HG03378 (cell line): ENCODE measurements around the gene TNS4.
A peak's percentile ranks its signal among the peaks of the same experiment; 100 is the strongest.
"Not testable (repeated sequence)": the region's sequence is repeated elsewhere in the genome, so short reads cannot be mapped to it uniquely, and the experiment has no call there.

Source experiments
- ATAC-seq: cut with Tn5 transposase; IDR thresholded peaks from one replicate; pipeline ENCODE4 v1.9.1; 2021; ENCODE audit warnings: mild to moderate bottlenecking, moderate library complexity; ENCODE audit not compliant: unreplicated experiment

Gene TNS4, protein sequence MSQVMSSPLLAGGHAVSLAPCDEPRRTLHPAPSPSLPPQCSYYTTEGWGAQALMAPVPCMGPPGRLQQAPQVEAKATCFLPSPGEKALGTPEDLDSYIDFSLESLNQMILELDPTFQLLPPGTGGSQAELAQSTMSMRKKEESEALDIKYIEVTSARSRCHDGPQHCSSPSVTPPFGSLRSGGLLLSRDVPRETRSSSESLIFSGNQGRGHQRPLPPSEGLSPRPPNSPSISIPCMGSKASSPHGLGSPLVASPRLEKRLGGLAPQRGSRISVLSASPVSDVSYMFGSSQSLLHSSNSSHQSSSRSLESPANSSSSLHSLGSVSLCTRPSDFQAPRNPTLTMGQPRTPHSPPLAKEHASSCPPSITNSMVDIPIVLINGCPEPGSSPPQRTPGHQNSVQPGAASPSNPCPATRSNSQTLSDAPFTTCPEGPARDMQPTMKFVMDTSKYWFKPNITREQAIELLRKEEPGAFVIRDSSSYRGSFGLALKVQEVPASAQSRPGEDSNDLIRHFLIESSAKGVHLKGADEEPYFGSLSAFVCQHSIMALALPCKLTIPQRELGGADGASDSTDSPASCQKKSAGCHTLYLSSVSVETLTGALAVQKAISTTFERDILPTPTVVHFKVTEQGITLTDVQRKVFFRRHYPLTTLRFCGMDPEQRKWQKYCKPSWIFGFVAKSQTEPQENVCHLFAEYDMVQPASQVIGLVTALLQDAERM

DNA sequence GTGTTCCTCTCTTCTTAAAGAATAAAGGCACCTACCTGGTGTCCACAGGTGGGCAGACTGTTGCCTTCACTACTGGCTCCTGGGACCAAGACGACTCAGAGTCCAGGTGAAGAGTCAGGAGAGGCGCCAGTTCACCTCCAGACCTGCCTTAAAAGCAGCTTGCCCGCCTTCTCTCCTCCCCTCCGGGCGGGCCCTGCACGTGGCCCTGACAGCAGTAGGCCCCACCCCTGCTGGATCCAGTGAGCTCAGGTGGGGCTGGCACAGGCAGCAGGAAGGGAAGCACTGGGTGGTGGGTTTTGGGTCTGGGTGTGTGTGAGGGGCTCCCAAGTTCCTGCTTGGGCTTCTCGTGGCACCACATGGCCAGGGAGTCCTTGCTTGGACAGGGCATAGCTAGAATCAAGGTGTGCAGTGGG is at the start of gene TNS4:
TSS of gene TNS4 (minus strand) at position 125 of the 413 bp plus-strand sequence. CDS start 5,198 bp downstream, outside the sequence.
- ATAC-seq = no peak

GRCh38 chr17:40550608-40551007 is 49.2 kb upstream of the TNS4 start:
- no peak for ATAC-seq

DNA sequence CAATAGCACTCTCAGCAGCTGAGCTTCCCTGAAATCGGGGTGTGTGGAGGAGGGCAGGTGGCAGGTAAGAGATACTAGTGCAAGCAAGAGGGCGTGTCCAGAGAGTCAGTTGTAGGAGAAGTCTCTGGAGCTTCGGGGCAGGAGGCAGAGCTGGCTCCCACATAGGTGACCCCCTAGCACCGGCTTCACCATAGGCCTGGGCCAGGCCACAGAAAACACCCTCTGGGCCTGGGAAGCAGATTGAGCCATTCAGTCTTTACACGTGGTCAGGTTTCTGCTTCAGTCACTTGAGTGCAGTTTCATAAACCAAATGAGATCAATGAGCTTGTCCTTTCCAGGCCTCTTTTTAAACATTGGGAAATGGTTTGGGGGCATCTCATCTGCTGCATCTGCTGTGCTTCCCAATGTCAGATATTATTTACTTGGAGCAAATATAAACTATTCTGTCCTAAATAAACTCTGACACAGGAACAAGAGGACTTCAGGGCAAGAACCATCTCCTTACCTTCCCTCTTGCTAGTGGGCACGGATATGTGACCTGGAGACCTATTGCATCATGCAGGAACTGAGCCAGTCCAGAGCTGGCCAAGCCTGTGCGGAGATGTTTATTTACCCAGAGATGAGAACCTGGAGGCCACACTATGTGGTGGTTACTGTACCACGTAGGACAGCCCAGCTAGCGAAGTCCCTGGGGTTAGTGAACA is 47.7 kb upstream of the TNS4 start:
- ATAC-seq = no peak

GRCh38 chr17:40548491-40548981 is 47.1 kb upstream of the TNS4 start:
- ATAC-seq = no peak

DNA sequence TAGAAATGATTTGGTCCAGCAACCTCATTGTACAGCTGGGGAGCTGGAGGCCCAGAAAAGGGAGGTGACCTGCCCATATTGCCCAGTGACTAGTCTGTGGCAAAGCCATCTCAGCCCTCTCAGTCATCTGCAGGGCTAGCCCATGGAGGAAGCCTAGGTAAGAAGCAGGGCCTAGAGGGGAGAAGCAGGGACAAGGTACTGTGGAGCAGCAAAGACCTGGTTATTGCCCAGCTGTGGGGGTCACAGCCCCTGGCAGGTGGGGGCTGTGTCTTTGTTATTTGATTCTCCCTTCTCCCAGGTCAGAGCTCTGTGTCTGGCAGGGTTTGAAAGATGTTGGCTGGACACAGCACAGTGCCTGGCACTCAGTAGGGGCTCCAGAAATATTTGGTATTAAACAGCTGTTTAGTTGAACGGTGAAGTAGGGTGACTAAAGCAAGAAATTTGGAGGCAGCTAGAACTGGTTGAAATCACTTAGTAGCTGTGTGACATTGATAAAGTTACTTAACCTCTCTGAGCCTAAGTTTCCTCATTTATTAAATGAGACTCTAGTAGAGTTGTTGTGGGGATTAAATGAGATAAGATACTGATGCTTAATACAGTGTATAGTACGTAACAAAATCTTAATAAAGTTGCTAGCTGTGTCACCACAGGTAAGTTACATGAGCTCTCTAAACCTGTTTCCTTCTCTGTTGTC is 46.5 kb upstream of the TNS4 start:
- ATAC-seq = no peak

DNA sequence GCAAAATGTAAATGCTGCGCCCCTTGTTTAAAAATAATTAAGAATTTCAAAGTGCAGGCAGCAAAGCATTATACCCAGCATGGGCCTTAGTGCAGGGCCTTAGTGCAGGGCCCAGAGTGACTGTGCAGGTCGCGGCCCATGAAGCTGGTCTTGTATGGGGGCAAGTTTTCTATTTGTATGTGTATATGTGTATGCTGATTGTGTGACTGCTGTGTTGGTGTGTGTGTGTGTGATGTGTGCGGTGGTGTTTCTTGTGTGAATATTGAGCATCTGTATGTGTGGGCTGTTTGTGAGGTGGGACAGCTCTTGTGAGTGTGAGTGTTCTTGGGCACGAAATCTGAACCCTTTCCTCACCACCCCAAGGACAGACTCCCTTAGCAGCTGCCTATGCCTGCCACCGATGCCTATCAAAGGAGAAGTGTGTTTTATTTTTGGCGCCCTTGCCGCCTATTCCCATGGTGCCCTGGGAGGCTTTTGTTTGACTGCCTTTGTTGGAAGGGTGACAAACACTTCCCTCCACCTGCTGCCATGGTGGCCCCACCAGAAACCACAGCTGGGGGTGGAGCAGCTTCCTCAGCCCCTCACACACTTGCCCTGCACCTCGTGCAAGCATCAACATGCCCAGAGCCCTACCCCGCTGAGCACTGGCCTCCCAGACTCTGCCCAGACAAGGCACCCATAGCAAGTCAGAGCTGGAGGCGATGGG is 45.8 kb upstream of the TNS4 start:
- ATAC-seq = no peak

GRCh38 chr17:40546497-40546896 is 45.1 kb upstream of the TNS4 start:
- not testable (repeated sequence) for ATAC-seq

GRCh38 chr17:40545660-40546059 is 44.2 kb upstream of the TNS4 start:
- no peak for ATAC-seq

GRCh38 chr17:40542558-40543411 is 41.4 kb upstream of the TNS4 start:
- ATAC-seq = peak; percentile 51

- no peak for ATAC-seq
Observed at GRCh38 chr17:40541873-40542557, 40.6 kb upstream of the TNS4 start.

DNA sequence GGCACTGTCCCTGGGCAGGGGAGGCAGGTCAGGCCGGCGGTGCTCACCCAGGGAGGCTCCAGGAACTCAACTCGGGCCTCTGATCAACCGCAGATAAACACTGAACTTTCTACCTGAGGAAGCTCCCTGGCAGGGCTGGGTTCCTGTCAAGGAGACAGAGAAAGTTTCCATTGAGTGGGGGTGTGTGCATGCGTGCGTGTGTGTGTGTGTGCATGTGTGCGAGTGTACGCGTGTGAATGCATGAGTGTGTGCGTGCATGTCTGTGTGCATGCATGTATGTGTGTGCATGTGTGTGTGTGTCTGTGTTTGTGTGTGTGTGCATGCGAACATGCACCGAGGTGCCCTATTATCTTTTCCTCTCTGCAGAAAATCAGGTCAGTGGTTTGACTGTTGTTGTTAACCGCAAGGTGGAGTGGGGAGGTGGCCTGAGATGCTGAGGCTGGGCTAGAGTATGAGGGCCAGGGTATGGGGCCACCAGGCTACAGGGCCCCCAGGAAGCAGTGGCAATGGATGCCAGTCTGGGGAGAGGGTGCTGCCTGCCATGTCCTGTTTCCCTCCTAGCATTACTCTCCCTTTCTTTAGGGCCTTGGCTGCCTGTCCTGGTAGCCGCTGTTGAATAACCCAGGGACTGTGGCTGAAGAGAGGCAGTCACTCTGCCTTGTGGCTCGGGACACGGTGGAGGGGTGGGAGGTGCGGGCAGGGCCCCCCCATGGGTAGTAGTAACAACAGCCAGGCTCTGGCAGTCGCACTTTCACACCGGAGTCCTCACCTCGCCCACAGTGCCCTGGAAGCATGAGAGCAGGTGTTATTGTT is 39.8 kb upstream of the TNS4 start:
- no peak for ATAC-seq

GRCh38 chr17:40540448-40540847 is 39.0 kb upstream of the TNS4 start:
- ATAC-seq = no peak

DNA sequence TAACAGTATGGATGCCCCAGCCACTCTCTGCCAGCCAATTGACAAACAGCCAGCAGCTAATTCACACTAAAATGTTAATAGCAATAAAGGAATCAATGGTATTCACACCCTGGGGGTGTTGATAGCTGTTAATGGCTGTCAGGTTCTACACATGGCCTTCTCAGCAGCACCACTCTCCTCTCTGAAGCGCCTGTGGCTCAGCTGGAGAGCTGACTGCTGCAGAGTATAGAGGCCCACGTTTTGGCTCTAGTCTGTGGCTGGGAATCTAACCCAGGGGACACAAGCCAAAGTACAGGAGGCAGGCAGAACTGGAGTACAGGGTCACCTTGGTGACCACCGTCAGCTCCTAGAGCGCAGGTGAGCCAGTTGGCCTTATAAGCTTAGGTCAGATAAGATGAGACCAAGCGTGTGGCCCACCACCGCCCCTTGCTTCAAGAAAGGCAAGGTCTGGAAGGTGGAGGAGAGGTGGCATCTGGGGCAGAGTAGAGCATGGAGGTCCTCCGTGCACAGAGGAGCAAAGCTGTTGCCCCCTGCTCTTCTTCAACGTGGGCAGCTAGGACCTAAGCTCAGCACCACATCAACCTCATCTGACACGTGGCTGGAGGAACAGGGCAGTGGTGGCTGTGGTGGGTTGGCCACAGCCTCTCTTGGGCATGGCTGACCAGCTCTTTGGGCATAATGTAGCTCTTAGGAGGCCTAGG is 38.4 kb upstream of the TNS4 start:
- ATAC-seq = no peak

DNA sequence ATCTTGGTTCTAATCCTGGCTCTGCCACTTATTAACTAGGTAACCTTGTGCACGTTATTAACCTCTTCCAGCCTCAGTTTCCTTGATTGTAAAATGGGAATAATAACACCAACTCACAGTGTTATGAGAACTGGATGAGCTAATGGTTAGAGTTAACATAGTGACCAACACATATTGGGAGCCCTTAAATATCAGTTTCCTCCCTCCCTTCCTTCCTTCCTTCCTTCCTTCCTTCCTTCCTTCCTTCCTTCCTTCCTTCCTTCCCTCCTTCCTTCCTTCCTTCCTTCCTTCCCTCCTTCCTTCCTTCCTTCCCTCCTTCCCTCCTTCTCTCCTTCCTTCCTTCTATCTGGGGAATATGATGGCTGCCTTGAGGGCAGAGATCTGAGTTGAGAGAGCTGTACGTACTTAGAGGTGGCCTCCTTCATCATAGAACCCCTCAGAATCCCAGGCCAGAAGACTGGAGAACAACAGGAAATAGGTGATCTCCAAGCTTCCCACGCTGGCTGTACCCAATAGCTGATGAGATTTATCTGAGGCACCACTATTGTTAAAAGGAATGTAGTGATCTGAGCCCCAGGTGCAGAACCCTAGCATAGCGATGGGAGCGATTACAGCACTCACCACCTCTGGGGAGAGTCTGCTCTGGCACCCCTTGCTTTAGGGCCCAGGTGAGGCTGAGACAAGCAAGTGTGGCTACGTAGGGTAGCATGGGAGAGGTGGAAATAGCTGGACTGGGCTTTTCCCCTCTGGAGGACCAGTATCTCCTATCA is 37.7 kb upstream of the TNS4 start:
- no peak for ATAC-seq

DNA sequence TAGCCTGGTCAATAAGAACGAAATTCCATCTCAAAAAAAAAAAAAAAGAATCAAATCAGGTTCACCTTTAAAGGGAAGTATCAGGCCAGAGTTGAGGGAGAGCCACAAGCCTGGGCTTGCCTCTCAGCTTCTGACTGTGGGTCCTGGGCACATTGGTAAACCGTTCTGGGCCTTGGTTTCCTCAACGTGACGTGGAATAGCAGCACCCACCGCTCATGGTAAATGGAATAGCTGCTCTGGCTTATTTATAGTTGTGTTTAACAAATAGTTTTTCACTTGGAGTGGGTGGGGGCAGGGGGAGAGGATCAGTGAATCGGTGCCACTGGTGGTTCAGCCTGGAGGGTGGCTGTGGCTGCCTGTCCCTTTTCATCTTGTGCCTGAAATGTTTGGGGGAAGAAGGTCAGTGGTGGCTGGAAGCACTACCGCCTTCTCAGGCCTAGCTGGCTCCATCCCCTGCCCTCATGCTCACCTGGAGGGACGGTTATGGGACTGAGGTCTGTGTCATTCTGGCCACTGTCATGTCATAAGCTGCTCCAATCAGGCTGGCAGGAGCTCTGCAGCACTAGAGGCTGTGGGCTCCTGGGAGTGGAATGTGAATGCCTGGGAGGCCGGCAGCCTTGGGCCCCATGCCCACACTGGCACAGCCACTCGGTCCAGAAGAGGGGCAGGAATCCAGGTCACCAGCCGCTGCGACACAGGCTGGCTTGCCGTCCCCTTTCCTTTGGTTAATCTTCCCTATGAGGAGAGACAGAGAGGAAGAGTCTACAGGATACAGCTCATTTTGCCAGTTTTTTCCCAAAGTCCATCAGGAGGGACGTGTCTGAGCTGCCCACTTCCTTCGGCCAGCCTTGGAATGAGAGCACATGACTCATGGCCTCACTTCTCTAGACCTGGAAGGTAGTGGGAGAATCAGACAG is 36.9 kb upstream of the TNS4 start:
- no peak for ATAC-seq
